Measurements from ENCODE around the gene RPLP2.

Gene RPLP2

DNA sequence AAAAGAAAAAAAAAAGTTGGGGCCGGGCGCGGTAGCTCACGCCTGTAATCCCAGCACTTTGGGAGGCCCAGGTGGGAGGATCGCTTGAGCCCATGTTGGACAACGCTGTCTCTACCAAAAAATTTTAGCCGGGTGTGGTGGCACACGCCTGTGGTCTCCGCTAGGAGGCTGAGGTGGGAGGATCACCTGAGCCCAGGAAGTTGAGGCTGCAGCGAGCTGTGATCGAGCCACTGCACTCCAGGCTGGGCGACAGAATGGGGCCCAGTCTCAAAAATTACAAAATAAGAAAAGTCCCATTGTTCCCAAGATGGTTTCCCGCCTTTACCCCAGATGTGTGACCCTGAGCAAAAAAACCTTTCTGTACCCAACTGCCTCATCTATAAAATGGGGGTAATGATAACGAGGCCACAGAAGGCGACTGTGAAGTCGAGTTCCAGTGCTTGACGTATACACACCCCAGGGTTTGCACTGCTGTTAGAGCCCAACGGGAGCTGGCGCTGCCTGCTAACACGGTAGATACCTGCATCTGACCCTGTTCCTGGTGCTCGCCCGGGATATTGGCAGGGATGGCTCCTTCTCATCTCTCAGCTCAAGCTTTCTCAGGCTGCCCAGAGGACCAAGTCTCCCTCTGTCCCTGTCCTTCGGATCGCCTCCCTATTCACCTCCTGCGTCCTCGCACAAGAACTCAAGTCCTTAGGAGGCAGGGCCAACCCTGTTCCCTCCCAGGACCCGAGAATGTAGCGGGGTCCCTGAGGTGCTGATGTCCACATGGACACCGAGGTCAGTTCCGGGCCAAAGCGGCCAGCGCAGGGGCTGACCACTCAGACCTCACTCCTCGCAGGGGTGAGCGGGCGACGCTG is 1.1 kb upstream of the RPLP2 start:
- DNase-seq: no peak

DNA sequence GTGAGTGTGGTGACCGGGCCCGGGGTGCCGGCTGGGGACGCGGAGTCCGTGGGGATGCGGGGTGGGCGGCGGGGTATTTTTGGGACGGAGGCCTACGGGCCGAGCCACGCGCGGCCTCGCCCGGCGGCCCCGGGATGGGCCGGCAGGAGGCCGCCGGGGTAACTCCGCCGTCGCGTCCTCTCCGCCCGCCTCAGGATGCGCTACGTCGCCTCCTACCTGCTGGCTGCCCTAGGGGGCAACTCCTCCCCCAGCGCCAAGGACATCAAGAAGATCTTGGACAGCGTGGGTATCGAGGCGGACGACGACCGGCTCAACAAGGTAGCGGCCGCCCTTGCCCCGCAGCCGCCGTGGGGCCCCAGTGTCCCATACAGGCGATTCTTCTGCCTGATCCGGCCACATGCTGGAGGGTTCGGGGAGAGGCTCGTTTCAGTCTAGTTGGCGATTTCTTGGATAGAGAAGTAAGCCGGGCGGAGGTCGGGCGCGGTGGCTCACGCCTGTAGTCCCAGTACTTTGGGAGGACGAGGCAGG is 337 bp downstream of the RPLP2 start:
- DNase-seq: no peak

DNA sequence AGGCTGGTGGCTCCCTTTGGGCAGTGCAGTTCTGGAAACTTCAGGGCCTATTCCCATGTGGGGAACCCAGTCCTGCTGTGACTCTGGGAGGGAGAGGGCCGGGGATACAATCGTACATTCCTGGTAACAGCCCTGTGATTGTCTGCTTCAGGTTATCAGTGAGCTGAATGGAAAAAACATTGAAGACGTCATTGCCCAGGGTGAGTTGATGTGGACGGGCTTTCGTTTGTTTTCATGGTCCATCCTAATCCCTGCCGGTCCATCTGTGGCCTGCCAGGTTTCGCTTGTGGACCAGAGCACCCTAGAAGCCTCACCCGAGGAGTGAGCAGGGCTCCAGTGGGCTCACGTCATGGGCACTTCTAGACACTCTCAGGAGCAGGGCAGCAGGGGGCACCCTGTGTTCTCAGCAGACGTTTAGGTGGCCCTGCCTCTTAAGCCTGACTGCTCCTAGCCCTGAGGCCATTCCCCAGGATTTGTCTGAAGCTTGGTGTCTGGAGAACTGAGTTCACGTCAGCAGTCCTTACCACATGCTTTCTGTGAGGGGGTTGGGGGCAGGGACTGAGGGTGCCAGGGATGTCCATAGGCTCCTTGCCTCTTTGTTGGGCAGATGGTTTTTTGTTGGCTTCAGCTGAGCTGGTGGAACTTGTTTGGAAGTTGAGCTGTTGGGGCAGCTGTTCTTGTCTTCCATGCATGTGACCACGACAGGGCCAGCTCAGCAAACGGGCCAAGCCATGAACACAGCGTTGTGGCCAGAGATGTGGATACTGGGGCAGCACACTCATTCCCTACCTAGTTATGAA is 1.9 kb downstream of the RPLP2 start:
- no peak for DNase-seq

DNA sequence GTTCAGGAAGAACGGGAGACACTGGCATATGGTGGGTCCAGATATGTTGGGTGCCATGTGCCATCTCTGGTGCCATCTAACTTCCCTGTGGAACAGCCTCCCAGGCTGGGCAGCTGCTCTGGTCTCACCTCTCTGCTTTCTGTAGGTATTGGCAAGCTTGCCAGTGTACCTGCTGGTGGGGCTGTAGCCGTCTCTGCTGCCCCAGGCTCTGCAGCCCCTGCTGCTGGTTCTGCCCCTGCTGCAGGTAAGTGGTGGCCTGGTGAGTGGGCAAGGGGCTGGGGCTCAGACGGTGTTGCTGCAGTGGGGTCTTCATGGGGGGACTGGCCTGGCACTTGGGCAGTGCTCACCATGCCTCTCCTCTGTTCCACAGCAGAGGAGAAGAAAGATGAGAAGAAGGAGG is 2.6 kb downstream of the RPLP2 start:
- no peak for DNase-seq

DNA sequence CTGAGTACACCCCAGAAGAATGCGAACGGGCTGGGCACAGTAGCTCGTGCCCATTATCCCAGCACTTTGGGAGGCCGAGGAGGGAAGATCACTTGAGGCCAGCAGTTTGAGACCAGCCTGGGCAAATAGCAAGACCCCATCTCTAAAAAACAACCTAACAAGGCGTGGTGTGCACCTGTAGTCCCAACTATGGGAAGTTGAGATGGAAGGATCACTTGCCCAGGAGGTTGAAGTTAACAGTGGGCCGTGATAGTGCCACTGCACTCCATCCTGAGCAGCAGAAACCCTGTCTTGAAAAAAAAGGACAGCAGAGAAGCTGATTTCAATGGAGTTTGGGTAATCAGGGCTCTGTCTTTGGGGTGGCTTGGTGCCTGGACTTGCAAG is 3.3 kb downstream of the RPLP2 start:
- no peak for DNase-seq

DNA sequence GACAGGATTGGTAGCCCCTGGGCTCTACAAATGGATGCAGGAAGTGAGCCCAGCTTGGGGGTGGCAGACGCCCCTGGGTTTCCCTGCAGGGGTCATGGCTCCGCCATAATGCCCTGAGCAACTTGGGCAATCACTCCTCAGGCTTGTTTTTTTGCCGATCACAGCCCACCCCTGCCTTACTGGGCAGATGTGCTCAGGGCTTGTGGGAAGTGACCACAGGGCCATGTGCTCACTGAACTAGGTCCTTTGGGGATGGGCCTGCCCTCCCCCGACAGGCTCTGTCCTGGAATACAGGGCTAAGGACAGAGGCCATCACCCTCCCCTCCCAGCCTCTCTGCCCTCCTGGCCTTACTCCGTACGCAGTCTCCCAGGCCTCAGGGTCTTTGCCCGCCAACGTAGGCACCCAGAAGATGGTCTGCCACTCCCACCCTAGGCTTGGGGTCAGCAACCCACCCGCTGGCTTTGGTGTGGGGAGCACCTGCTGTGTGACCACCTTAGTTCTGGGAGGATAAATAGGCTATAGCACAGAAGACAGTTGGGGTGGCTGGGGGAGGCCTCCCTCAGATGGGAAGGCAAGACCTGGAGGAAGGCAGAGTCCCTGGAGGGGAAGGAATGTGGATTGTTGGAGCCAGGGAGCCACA is 3.8 kb downstream of the RPLP2 start:
- no peak for DNase-seq

DNA sequence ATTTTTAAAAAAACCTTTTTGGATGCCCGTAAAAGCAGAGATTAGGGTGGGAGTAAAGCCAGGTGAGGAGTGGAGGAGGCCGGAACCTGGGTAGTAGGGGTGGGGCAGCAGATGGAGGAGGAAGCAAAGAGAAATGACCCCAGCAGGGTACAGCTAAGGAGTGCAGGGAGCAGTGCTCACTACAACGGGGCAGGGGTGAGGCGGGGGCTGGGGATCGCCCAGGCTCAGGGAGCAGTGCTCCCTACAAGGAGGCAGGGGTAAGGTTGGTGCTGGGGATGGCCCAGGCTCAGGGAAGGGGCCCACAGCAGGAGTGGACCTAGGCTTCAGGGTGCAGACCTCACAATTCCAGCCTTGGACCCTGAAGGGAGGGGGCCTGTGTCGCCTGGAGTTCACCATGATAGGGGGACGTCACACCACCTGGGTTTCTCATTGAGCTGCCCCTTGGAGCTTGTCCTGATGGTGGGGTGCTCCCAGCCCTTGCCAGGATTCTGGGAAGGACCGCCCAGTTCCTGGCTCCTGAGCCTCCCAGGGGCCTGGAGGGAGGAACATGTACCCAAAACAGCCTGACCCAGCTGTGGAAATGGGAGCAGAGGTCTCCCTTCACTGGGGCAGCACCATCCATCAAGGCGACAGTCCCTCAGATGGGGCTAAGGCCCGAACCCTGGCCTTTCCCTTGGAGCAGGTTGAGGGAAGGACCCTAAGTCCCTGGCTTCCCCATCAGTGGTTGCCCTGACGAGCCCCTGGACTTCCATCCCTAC is 6.1 kb downstream of the RPLP2 start:
- DNase-seq: no peak

DNA sequence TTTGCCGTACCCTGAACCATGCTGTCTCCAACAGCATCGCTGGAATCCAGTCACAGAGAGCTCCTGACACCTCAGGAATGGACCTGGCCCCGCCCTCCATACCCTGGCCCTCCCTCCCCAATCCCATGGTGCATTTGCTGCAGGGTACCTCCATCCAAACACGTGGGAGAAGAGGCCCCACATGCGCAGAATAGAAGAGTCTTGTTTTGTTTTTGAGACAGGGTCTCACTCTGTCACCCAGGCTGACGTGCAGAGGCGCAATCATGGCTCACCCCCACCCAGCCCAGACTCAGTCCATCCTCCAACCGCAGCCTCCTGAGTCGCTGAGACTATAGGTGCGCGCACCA is 6.6 kb downstream of the RPLP2 start:
- no peak for DNase-seq

DNA sequence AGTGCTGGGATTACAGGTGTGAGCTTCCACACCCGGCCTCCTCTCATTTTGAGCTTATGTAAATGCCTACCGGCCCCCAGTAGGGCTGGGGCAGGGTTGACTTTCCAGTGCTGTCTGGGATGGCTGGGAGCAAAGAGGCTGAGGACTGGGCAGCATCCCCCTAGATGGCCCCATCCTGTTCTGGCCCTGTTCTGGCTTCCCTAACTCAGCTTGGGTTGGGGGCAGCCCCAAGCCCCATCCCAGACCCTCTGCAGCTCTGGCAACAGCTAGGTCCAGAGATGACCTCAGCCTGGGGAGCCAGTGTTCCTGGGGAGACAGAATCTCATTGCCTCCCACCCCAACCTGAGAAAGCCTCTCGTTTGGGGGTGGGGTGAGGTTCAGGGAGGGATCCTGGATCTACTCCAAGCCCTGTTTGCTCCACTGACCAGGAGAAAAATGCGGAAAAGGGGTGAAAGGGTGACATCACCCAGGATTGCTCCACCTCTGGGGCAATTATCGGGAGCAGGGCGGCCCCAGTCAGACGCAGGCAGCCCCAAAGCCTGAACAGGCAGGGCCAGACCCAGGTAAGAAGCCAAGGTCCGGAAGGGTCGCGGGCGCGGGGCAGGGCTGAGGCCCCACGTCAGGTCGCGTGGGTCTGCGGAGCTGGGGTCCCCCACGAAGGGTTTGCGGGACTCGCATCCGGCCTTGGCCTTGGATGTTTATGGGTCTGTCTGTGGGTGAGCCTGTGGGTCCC is 8.8 kb downstream of the RPLP2 start, which contains the start of gene PNPLA2:
Gene PNPLA2 (plus strand): TSS at position 519 of the 733 bp plus-strand sequence. CDS start 805 bp downstream, outside the sequence.
- no peak for DNase-seq

DNA sequence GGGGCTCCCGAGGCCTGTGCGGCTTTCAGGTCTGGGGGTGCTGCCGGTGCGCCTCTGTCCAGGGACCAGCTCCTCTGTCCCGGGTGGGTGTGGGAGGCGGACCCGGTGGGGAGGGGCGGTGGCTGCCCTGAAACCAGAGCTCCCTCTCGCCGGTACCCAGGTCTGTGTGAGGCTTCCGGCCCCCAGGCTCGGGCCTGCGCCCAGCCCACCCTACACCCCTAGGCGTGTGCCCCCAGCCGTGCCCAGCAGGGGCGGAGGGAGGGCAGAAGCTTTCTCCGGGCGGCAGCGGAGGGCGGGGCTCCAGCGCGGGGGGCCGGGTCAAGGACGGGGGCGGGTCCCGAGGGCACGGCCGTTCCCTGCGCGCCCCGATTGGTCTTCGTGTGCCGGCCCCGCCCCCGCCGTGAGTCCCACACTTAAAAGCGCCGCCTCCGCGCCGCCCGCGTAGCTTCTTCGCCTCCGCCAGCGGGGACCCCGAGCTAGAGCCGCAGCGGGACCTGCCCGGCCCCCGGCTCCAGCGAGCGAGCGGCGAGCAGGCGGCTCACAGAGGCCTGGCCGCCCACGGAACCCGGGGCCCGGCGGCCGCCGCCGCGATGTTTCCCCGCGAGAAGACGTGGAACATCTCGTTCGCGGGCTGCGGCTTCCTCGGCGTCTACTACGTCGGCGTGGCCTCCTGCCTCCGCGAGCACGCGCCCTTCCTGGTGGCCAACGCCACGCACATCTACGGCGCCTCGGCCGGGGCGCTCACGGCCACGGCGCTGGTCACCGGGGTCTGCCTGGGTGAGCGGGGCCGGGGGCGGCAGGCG is 9.6 kb downstream of the RPLP2 start:
- peak; percentile 93 for DNase-seq

DNA sequence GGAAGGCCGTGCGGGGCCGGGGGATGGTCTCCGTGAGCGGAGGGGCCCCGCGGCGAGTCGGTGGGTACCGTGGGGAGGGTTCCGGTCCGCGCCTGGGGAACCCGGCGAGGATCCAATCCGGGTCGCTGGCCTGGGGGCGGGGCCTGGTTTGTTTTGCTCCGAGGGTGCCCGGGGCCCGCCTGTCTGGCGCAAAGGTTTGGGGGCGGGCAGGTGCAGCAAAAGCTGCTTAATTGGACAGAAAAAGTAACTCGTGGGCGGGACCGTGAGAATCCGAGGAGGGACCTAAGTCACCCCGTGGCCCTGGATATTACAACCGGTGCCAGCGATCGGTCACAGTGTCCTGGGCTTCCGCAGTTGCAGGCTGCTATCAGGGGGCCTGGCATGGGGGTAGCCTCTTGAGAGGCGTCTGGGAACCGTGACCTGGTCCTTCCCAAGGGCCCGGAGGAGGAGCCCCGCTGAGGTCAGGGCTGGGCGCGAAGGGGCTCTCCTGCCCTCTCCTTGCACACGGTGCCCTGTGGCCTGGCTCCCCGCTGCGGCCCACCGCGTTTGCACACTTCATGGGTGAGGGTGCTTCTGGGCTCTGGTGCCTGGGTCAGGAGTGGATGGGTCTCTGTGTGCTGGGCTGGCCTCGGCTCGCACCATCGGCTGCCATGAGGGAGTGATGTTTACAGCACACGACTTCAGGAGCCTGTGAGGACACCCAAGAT is 10.3 kb downstream of the RPLP2 start:
- peak; percentile 85 for DNase-seq

DNA sequence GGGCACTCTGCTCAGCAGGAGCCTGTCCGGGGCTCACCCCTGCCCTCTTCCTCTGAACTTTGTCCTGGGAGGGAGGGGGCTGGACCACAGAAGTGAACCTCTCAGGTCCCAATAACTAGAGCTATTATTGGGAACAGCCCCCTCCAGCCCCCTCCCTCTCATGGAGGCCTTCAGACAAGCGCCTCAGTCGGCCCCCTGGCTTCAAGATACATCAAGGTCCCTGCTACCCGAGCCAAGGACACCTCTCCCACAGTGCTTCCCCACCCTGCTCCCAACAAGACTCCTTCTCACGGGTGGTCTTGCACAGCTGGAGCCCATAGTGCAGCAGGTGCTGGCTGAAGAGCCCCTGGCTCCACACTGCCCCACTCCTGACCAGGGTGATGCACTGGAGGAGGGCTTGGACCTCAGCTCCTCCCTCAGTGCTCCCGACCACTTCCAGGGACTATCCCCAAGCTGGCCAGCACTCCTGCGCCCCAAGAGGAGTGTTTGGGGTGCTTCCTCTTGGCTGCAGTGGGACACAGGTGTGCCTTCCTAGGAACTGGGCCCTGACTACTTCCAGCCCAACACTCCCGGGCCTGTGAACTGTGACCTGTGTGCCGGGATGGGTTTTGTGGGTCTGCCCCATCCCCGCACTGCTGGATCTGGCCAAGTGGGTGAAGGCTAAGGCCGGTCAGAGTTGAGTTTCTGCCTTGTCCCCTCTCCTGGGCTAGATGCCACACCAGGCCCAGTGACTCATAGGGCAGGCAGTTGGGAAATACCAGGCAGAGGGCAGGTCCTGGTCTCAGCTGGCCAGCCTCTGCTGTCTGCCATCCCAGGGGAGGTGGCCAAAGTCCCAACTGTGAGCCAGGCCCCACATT is 11.1 kb downstream of the RPLP2 start:
- DNase-seq: no peak

DNA sequence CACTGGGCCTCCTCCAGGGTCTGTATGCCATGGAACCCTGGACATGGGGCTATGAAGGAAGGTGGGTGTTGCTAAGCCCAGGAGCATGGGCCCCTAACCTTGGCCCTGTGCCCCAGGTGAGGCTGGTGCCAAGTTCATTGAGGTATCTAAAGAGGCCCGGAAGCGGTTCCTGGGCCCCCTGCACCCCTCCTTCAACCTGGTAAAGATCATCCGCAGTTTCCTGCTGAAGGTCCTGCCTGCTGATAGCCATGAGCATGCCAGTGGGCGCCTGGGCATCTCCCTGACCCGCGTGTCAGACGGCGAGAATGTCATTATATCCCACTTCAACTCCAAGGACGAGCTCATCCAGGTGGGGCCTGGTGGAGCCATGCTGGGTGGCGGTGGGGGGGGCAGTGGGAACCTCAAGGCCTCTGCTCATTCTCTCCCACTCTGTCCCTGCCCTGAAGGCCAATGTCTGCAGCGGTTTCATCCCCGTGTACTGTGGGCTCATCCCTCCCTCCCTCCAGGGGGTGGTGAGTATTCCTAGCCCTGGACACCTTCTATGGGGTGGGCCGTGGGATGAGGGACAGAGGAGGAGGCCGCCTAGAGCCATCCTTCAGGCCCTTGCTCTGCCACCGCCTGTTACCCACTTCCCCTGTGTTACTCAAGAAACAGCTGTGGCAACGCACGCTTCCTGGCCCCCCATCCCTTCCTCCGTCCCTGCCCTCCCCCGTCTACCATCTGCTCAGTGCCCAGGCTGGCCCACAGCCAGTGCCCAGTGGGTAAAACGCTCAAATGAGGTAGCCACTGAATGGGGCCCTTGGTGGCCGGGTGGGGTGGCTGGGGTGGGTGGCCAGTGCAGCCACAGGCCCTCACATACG is 12.0 kb downstream of the RPLP2 start:
- DNase-seq: no peak

DNA sequence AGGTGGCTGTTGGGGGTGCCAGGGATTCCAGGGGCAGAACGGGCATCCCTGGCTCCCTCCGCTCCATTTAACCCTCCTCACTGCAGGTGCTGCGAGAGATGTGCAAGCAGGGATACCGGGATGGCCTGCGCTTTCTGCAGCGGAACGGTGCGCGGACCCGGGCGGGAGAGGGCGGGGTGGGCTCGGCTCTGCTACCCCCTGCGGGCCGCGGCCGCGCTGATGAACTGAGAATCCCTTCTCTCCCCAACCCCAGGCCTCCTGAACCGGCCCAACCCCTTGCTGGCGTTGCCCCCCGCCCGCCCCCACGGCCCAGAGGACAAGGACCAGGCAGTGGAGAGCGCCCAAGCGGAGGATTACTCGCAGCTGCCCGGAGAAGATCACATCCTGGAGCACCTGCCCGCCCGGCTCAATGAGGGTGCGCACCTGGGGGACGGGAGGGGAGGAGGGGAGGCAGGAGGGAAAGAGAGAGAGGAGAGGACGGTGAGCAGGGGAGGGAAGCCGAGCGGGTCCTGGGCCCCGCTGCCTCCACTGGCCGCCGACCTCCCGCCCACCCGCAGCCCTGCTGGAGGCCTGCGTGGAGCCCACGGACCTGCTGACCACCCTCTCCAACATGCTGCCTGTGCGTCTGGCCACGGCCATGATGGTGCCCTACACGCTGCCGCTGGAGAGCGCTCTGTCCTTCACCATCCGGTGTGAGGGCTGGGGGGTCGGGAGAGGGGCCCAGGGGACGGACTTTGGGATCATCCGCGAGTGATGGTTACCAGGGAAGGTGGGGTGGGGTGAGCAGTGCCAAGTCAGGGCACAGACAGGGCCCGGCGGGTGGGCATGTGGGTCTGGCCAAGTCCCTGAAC is 13.9 kb downstream of the RPLP2 start:
- DNase-seq: no peak

DNA sequence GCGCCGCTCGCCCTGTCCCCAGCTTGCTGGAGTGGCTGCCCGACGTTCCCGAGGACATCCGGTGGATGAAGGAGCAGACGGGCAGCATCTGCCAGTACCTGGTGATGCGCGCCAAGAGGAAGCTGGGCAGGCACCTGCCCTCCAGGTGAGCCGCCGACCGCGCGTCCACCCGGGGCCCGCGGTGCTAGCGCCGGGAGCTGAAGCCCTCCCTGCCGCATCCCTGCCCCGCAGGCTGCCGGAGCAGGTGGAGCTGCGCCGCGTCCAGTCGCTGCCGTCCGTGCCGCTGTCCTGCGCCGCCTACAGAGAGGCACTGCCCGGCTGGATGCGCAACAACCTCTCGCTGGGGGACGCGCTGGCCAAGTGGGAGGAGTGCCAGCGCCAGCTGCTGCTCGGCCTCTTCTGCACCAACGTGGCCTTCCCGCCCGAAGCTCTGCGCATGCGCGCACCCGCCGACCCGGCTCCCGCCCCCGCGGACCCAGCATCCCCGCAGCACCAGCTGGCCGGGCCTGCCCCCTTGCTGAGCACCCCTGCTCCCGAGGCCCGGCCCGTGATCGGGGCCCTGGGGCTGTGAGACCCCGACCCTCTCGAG is 14.6 kb downstream of the RPLP2 start:
- no peak for DNase-seq

DNA sequence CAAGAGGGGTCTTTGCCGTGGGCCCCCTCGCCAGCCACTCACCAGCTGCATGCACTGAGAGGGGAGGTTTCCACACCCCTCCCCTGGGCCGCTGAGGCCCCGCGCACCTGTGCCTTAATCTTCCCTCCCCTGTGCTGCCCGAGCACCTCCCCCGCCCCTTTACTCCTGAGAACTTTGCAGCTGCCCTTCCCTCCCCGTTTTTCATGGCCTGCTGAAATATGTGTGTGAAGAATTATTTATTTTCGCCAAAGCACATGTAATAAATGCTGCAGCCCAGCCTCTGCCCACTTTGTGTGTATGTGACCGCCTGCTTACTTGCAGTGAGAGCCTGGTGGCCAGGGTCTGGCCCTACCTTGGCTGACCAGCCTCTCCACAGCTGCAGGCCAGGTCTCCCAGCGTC is 15.2 kb downstream of the RPLP2 start:
- no peak for DNase-seq

Measured in femur (tissue), 1 donor.